GM12878 (cell line): Measurements from ENCODE around the gene HAUS1. TPM values are rescaled to one million over a fixed set of nuclear protein-coding genes. Genes with fewer than 3 reads are reported as not detected.

Experiments used
- ATAC-seq: fragments of 200-7000 bp; cut with Tn5 transposase; 3 replicates; pipeline ENCODE4 v1.9.1; 2020; ENCODE audit warnings: mild to moderate bottlenecking, moderate library complexity
- BruUV-seq: library from RNA; stranded (reverse); fragments of 400-500 nt; replicated peaks from 2 replicates; lab custom pipeline; 2021; lab: Mats Ljungman, UMichigan
- CTCF ChIA-PET: fragments of 300-600 bp; sonication (Branson Sonifier 250); formaldehyde crosslinking; extraction: SDS; loops from one replicate; lab custom pipeline; 2021; ENCODE audit warnings: inconsistent platforms; lab: Yijun Ruan, JAX
- POLR2A ChIA-PET: fragments of 350-600 bp; formaldehyde crosslinking; extraction: SDS; loops from one replicate; lab custom pipeline; 2021; ENCODE audit warnings: inconsistent platforms; lab: Charles Lee
- RAD21 ChIA-PET: fragments of 300-600 bp; sonication (Branson Sonifier 250); formaldehyde crosslinking; loops from one replicate; lab custom pipeline; 2023; ENCODE audit warnings: antibody characterized with exemption; ENCODE audit not compliant: unreplicated experiment; lab: Charles Lee
- SMC1A ChIA-PET: fragments of 300-600 bp; sonication (Branson Sonifier 250); formaldehyde crosslinking; loops from one replicate; lab custom pipeline; 2023; ENCODE audit not compliant: unreplicated experiment, uncharacterized antibody; lab: Charles Lee
- DNase-seq: peaks from one replicate; pipeline ENCODE4 v3.0.0-alpha.2; 2011; ENCODE audit warnings: low read depth, low spot score
- FAIRE-seq: peaks from 3 replicates; lab custom pipeline; 2011; peaks lifted over from hg19 to GRCh38; lab: Jason Lieb, UNC
- H2AFZ ChIP-seq: 2 replicates; pipeline ENCODE4 v1.6.0; 2011; ENCODE audit warnings: low read depth, low read length, control low read depth; ENCODE audit not compliant: control insufficient read depth
- H3K27ac ChIP-seq: 2 replicates; pipeline ENCODE4 v1.5.1; 2011; ENCODE audit warnings: control low read depth; ENCODE audit not compliant: control insufficient read depth, insufficient read depth
- H3K27me3 ChIP-seq, 2 experiments: replicated peaks in 1 of 2; 2 replicates each; pipeline versions ENCODE4 v1.6.0 to v1.6.1; 2011; ENCODE audit warnings: low read length in 1 of 2; ENCODE audit not compliant: control insufficient read depth in 2 of 2, insufficient read depth in 2 of 2
- H3K36me3 ChIP-seq, 2 experiments: 2 replicates each; pipeline ENCODE4 v1.5.1; 2011; ENCODE audit warnings: low read length in 1 of 2; ENCODE audit not compliant: control insufficient read depth in 2 of 2, insufficient read depth in 2 of 2
- H3K4me1 ChIP-seq: 2 replicates; pipeline ENCODE4 v1.6.1; 2011; ENCODE audit warnings: mild to moderate bottlenecking, low read length, moderate library complexity, mixed read lengths; ENCODE audit not compliant: control insufficient read depth, insufficient read depth
- H3K4me2 ChIP-seq: 2 replicates; pipeline ENCODE4 v1.6.0; 2011; ENCODE audit warnings: control low read depth; ENCODE audit not compliant: control insufficient read depth, insufficient read depth
- H3K4me3 ChIP-seq: fragments of 200-600 bp; sonication (generic); 2 replicates; pipeline ENCODE4 v1.5.1; 2016
- H3K79me2 ChIP-seq: 2 replicates; pipeline ENCODE4 v1.6.0; 2011; ENCODE audit warnings: low read length; ENCODE audit not compliant: control insufficient read depth, insufficient read depth
- H3K9ac ChIP-seq: 2 replicates; pipeline ENCODE4 v1.8.0; 2011; ENCODE audit warnings: low read length, control low read depth, mixed read lengths; ENCODE audit not compliant: control insufficient read depth, insufficient read depth
- H3K9me3 ChIP-seq: replicated peaks from 3 replicates; pipeline ENCODE4 v1.5.1; 2011; ENCODE audit warnings: mild to moderate bottlenecking, low read length; ENCODE audit not compliant: control insufficient read depth, insufficient read depth
- H4K20me1 ChIP-seq: 2 replicates; pipeline ENCODE4 v1.6.0; 2011; ENCODE audit not compliant: control insufficient read depth, insufficient read depth
- ATF7 ChIP-seq: fragments of 450-650 bp; IDR thresholded peaks from 2 replicates; pipeline ENCODE4 v1.6.1; 2016; ENCODE audit warnings: low read depth, mild to moderate bottlenecking
- BCL11A ChIP-seq: IDR thresholded peaks from 2 replicates; pipeline ENCODE4 v1.6.1; 2011; ENCODE audit warnings: low read depth, low read length
- DPF2 ChIP-seq: fragments of 450-650 bp; IDR thresholded peaks from 2 replicates; pipeline ENCODE4 v1.6.1; 2017; ENCODE audit warnings: mild to moderate bottlenecking
- EP300 ChIP-seq, 2 experiments: fragments of 150-350 bp in 1 of 2; IDR thresholded peaks; 2 replicates each; pipeline ENCODE4 v1.6.1; 2011 to 2012; ENCODE audit warnings: low read depth in 2 of 2, low read length in 2 of 2, borderline replicate concordance in 1 of 2, improper control_type of control experiment in 1 of 2, inconsistent platforms in 1 of 2; ENCODE audit not compliant: control insufficient read depth in 1 of 2
- ETV6 ChIP-seq, 2 experiments: fragments of 450-650 bp in 1 of 2; IDR thresholded peaks in 1 of 2; conservative IDR thresholded peaks in 1 of 2; 2 replicates each; pipeline ENCODE4 v1.6.1; 2014; ENCODE audit warnings: antibody characterized with exemption in 1 of 2, borderline replicate concordance in 1 of 2, low read depth in 1 of 2, mild to moderate bottlenecking in 1 of 2, moderate library complexity in 1 of 2
- LARP7 ChIP-seq: fragments of 450-650 bp; IDR thresholded peaks from 2 replicates; pipeline ENCODE4 v1.6.1; 2017; ENCODE audit warnings: mild to moderate bottlenecking
- MAX ChIP-seq: IDR thresholded peaks from 2 replicates; pipeline ENCODE4 v1.6.1; 2012; ENCODE audit warnings: low read depth, low read length, improper control_type of control experiment
- MEF2A ChIP-seq: IDR thresholded peaks from 2 replicates; pipeline ENCODE4 v1.6.1; 2011; ENCODE audit warnings: low read depth, mild to moderate bottlenecking, low read length, moderate library complexity; ENCODE audit not compliant: insufficient read depth
- MEF2B ChIP-seq: fragments of 450-650 bp; IDR thresholded peaks from 2 replicates; pipeline ENCODE4 v1.6.1; 2018; ENCODE audit warnings: mild to moderate bottlenecking, moderate library complexity; ENCODE audit not compliant: partially characterized antibody, poor library complexity, severe bottlenecking
- NFYB ChIP-seq: IDR thresholded peaks from 2 replicates; pipeline ENCODE4 v1.6.1; 2011; ENCODE audit warnings: low read depth, mild to moderate bottlenecking, low read length, improper control_type of control experiment, moderate library complexity; ENCODE audit not compliant: insufficient read depth
- NRF1 ChIP-seq: conservative IDR thresholded peaks from 2 replicates; pipeline ENCODE4 v1.6.1; 2011; ENCODE audit warnings: mild to moderate bottlenecking, low read depth, low read length, improper control_type of control experiment
- RCOR1 ChIP-seq: conservative IDR thresholded peaks from 2 replicates; pipeline ENCODE4 v1.6.1; 2012; ENCODE audit warnings: low read depth, low read length, improper control_type of control experiment
- SKIL ChIP-seq: fragments of 450-650 bp; IDR thresholded peaks from 2 replicates; pipeline ENCODE4 v1.6.1; 2017; ENCODE audit warnings: mild to moderate bottlenecking, low read depth, inconsistent platforms; ENCODE audit not compliant: poor library complexity, severe bottlenecking
- SMARCA5 ChIP-seq: fragments of 450-650 bp; IDR thresholded peaks from 2 replicates; pipeline ENCODE4 v1.6.1; 2017; ENCODE audit warnings: mild to moderate bottlenecking
- SPI1 ChIP-seq: IDR thresholded peaks from 2 replicates; pipeline ENCODE4 v1.6.1; 2011; ENCODE audit warnings: low read depth, mild to moderate bottlenecking, low read length, moderate library complexity, borderline replicate concordance; ENCODE audit not compliant: insufficient read depth
- SUZ12 ChIP-seq: fragments of 200-600 bp; sonication (generic); IDR thresholded peaks from one replicate; pipeline ENCODE4 v1.6.1; 2018; ENCODE audit warnings: antibody characterized with exemption, mild to moderate bottlenecking; ENCODE audit not compliant: unreplicated experiment
- TBL1XR1 ChIP-seq: IDR thresholded peaks from 2 replicates; pipeline ENCODE4 v1.6.1; 2012; ENCODE audit warnings: low read depth, low read length, improper control_type of control experiment
- ZNF687 ChIP-seq: fragments of 450-650 bp; IDR thresholded peaks from 2 replicates; pipeline ENCODE4 v1.6.1; 2017; ENCODE audit warnings: mild to moderate bottlenecking, moderate library complexity
- WGBS: methylation state at CpG from one replicate; pipeline ENCODE4 v1.1.6; 2016; ENCODE audit warnings: low lambda C conversion rate; ENCODE audit not compliant: insufficient replicate concordance, insufficient coverage; ENCODE audit errors: missing lambda C conversion rate; 5-methylcytosine and 5-hydroxymethylcytosine counted together
- in situ Hi-C: fragments of 300-500 bp; cut with MboI; formaldehyde crosslinking; loops from 9 replicates; pipeline ENCODE4 v1.14.3; 2018; ENCODE audit warnings: mixed read lengths
- intact Hi-C: fragments of 100-400 bp; cut with micrococcal nuclease; formaldehyde crosslinking; loops from one replicate; pipeline ENCODE4 v1.14.2; 2022; ENCODE audit not compliant: unreplicated experiment
- polyA plus RNA-seq, 11 experiments: library from polyadenylated mRNA; depleted of rRNA in 4 of 11; unstranded in 6 of 11; stranded (reverse) in 5 of 11; fragments of >200 nt; fragmentation: Nextera tagmentation in 4 of 11; fragmentation: Illumina TruSeq in 1 of 11; extraction: Ambion mirVana in 4 of 11; extraction: Trizol in 1 of 11; gene quantifications; 1 replicate in 1 of 11; 2 replicates in 10 of 11; pipeline versions ENCODE4 v1.2.1 to v1.2.3, GENCODE V29; 2011 to 2016; ENCODE audit warnings: inconsistent platforms in 2 of 11, missing spikeins in 2 of 11, low read depth in 1 of 11
- total RNA-seq, 4 experiments: library from RNA; depleted of rRNA in 3 of 4; stranded (reverse); fragments of >200 nt in 3 of 4; fragmentation: Illumina TruSeq in 1 of 4; extraction: Trizol in 1 of 4; gene quantifications; 2 replicates each; pipeline versions ENCODE4 v1.2.1 to v1.2.3, GENCODE V29; 2013 to 2021

Gene HAUS1
- total and polyA plus RNA-seq, 10 of the 15 experiments (the other 5 are each of a cell fraction or from before 2014, with no cell fraction given) = 41.2 to 182 (median 91.9) TPM

- ChIA-PET POLR2A (no interaction called here), CTCF (no interaction called here), SMC1A (interaction anchor here (0.8 kb wide), 1 partner anchor 18 kb away, joined by 4 read pairs; no protein-coding TSS in a partner anchor), RAD21 (no interaction called here)
- Histone ChIP-seq H3K4me3 (peak overlapping the region; percentile 37; the same call in 1 of the 2 replicates), H3K4me1 (peaks cover 16% of the 10 kb centered on the region), H3K27ac (no peak overlapping the region), H3K79me2 (no peaks in the 10 kb centered on the region), H3K36me3 (no peaks in the 10 kb centered on the region), H3K27me3 (no peaks in the 10 kb centered on the region), H2AFZ (peak overlapping the region; percentile 73), H3K9me3 (no peaks in the 10 kb centered on the region), H3K4me2 (peak overlapping the region; percentile 91), H3K9ac (no peak overlapping the region), H4K20me1 (no peaks in the 10 kb centered on the region)
- 2% methylated on average over 9 of the region's 9 CpGs for WGBS
- ATAC-seq (peak; percentile 93), FAIRE-seq (peak; percentile 99), DNase-seq (peak; percentile 84)
- intact Hi-C loops (no loop called here), in situ Hi-C loops (no loop called here)
- no TSS peak for BruUV-seq
- TF ChIP-seq MAX = peak; percentile 55
- peak; percentile 92 for TF ChIP-seq SPI1
- TF ChIP-seq ATF7 = 0 out of 2 replicates have a peak, but pooled peaks have one; percentile 10
- no peak for TF ChIP-seq SUZ12
- TF ChIP-seq BCL11A = 0 out of 2 replicates have a peak, but pooled peaks have one; percentile 8
- peak; percentile 26 for TF ChIP-seq MEF2B
- TF ChIP-seq SKIL = peak; percentile 24
- TF ChIP-seq NFYB = peak; percentile 26; the same call in 1 of the 2 replicates
- no peak for TF ChIP-seq TBL1XR1
- 0 out of 2 replicates have a peak, but pooled peaks have one; percentile 15 for TF ChIP-seq LARP7
- TF ChIP-seq MEF2A = no peak
- TF ChIP-seq NRF1 = no peak
- peak in 1 of 2 experiments; percentile 37; a peak in 1 of 4 replicates for TF ChIP-seq EP300 (IDR thresholded peaks at IDR 0.05; ENCODE audit: borderline replicate concordance in 1 of 2, control insufficient read depth in 1 of 2, low read depth in 2 of 2, low read length in 2 of 2)
- TF ChIP-seq SMARCA5 = 0 out of 2 replicates have a peak, but pooled peaks have one; percentile 10
- 0 out of 2 replicates have a peak, but pooled peaks have one; percentile 58 for TF ChIP-seq DPF2
- peak in 1 of 2 experiments; percentile 95; a peak in 2 of 4 replicates for TF ChIP-seq ETV6 (conservative IDR thresholded peaks at IDR 0.05 in 1 of 2, IDR thresholded peaks at IDR 0.05 in 1 of 2; ENCODE audit: borderline replicate concordance in 1 of 2, low read depth in 1 of 2)
- TF ChIP-seq RCOR1 = 0 out of 2 replicates have a peak, but pooled peaks have one; percentile 67
- TF ChIP-seq ZNF687 = peak; percentile 51; the same call in 1 of the 2 replicates
Observed at GRCh38 chr18:46167971-46168370, 63.8 kb downstream of the HAUS1 start.
